ENCODE data around the gene HYLS1.

Gene HYLS1

GRCh38 chr11:125950178-125950490 is 62.7 kb downstream of the HYLS1 start:
- DNase-seq (ENCODE audit: low read depth) = no peak
